ENCODE results near the gene AAGAB. TPM values are rescaled to one million over a fixed set of nuclear protein-coding genes. Genes with fewer than 3 reads are reported as not detected.
"Not testable (repeated sequence)": the region's sequence is repeated elsewhere in the genome, so short reads cannot be mapped to it uniquely, and the experiment has no call there.

AAGAB gene
- total RNA-seq, 1 donor from 2014 or later, result 27.8 TPM

GRCh38 chr15:67296188-67296587, 41.7 kb upstream of the AAGAB start:
- Histone ChIP-seq H3K9me3 (no peaks in the 10 kb centered on the region), H3K36me3 (no peaks in the 10 kb centered on the region), H3K4me3 (no peak overlapping the region), H3K27me3 (no peaks in the 10 kb centered on the region), H3K27ac (no peak overlapping the region), H3K4me1 (no peaks in the 10 kb centered on the region)
- no peak for TF ChIP-seq CTCF (IDR thresholded peaks at IDR 0.05)
- DNase-seq (ENCODE audit: low spot score in 2 of 2), result no peak
- intact Hi-C loops (cut with DNase I), result no loop called here

GRCh38 chr15:67290319-67290718, 35.9 kb upstream of the AAGAB start:
- H3K4me1 ChIP-seq, result no peaks in the 10 kb centered on the region
- peaks cover 0 to 9% of the 10 kb centered on the region in 2 donors for H3K9me3 ChIP-seq
- no peak overlapping the region for H3K27ac ChIP-seq
- H3K27me3 ChIP-seq, result no peaks in the 10 kb centered on the region
- intact Hi-C loops (cut with DNase I), result no loop called here
- TF ChIP-seq CTCF (IDR thresholded peaks at IDR 0.05), result no peak
- no peak overlapping the region for H3K4me3 ChIP-seq
- no peak for DNase-seq (ENCODE audit: low spot score in 2 of 2)
- no peaks in the 10 kb centered on the region for H3K36me3 ChIP-seq

- H3K9me3 ChIP-seq; H3K4me1 ChIP-seq; DNase-seq (ENCODE audit: low spot score in 2 of 2); H3K27me3 ChIP-seq; intact Hi-C loops (cut with DNase I); H3K4me3 ChIP-seq; H3K36me3 ChIP-seq; H3K27ac ChIP-seq: not testable (repeated sequence)
These were observed 31.9 kb upstream of the AAGAB start for GRCh38 chr15:67286400-67286799.

GRCh38 chr15:67285625-67286024, 31.2 kb upstream of the AAGAB start:
- H3K9me3 ChIP-seq; H3K4me3 ChIP-seq; H3K4me1 ChIP-seq; H3K27me3 ChIP-seq; DNase-seq (ENCODE audit: low spot score in 2 of 2); H3K36me3 ChIP-seq; intact Hi-C loops (cut with DNase I); H3K27ac ChIP-seq: not testable (repeated sequence)

- no peak for DNase-seq (ENCODE audit: low spot score in 2 of 2)
- no peaks in the 10 kb centered on the region for H3K27me3 ChIP-seq
- TF ChIP-seq CTCF (IDR thresholded peaks at IDR 0.05), result no peak
- H3K4me1 ChIP-seq, result no peaks in the 10 kb centered on the region
- no peak overlapping the region for H3K4me3 ChIP-seq
- peaks cover 0 to 10% of the 10 kb centered on the region in 2 donors for H3K9me3 ChIP-seq
- intact Hi-C loops (cut with DNase I), result no loop called here
- H3K27ac ChIP-seq, result no peak overlapping the region
- H3K36me3 ChIP-seq, result no peaks in the 10 kb centered on the region
These were observed 27.3 kb upstream of the AAGAB start for GRCh38 chr15:67281714-67282113.

GRCh38 chr15:67280217-67280616, 25.8 kb upstream of the AAGAB start:
- DNase-seq (ENCODE audit: low spot score in 2 of 2), result no peak
- Histone ChIP-seq H3K27ac (no peak overlapping the region), H3K4me1 (no peaks in the 10 kb centered on the region), H3K27me3 (no peaks in the 10 kb centered on the region), H3K36me3 (no peaks in the 10 kb centered on the region), H3K4me3 (no peak overlapping the region), H3K9me3 (no peaks in the 10 kb centered on the region)
- no peak for TF ChIP-seq CTCF (IDR thresholded peaks at IDR 0.05)
- intact Hi-C loops (cut with DNase I), result no loop called here

- Histone ChIP-seq H3K9me3 (peaks cover 0 to 12% of the 10 kb centered on the region in 2 donors), H3K36me3 (no peaks in the 10 kb centered on the region), H3K27ac (no peak overlapping the region), H3K27me3 (no peaks in the 10 kb centered on the region), H3K4me1 (no peaks in the 10 kb centered on the region), H3K4me3 (no peak overlapping the region)
- intact Hi-C loops (cut with DNase I), result no loop called here
- DNase-seq (ENCODE audit: low spot score in 2 of 2), result no peak
- no peak for TF ChIP-seq CTCF (IDR thresholded peaks at IDR 0.05)
These were observed 22.2 kb upstream of the AAGAB start for GRCh38 chr15:67276666-67277065.

Measured in ascending aorta (tissue), 2 donors.